ENCODE measurements around the gene ENSA.
"Not testable (repeated sequence)": the region's sequence is repeated elsewhere in the genome, so short reads cannot be mapped to it uniquely, and the experiment has no call there.

The ENSA gene

DNA sequence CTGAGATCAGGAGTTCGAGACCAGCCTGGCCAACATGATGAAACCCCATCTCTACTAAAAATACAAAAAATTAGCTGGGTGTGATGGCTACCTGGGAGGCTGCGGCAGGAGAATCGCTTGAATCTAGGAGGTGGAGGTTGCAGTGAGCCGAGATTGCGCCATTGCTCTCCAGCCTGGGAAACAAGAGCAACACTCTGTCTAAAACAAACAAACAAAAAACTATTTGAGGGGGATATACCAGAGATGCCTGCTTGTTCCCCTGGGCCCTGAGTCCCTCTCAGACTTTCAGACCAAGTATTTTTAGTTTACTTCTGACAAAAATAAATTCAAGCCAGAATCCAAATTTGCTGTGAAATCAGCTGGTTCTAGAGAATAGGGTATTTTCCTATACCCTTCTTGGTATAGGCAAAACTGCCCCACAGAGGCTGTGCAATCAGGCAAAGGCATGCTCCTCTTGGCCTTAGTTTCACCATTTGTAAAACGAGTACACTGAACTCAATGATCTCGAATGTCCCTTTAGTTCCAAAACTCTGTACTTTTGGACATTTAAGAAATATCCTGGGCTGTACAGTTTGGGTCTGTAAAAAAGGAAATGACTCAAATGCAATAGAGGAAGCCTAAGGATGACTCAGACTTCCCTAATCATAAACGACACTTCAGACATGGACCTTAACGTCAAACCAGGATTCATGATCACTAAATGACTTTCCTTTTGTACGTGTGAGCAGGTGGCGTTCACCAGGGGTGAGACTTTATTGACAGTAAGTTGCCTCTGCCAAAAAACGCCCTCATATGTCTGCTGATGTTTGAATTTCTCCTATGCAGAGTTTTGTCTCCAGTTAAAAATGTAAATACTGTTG lies 16.1 kb downstream of the ENSA start:
- CTCF ChIA-PET: interaction anchor here (1.0 to 6.9 kb wide), 3 partner anchors 24 to 51 kb away, joined by 3 to 56 read pairs (median 6); partner anchors contain the start of gene MCL1
- DNase-seq: peak; percentile 49
- H3K4me1 Mint-ChIP-seq: peaks cover 61% of the 10 kb centered on the region
- no peaks in the 10 kb centered on the region for H3K9me3 Mint-ChIP-seq
- no peak overlapping the region for H3K4me3 Mint-ChIP-seq
- peaks cover 35% of the 10 kb centered on the region for H3K36me3 Mint-ChIP-seq
- peak overlapping the region; percentile 88 for H3K27ac Mint-ChIP-seq
- no peaks in the 10 kb centered on the region for H3K27me3 Mint-ChIP-seq

GRCh38 chr1:150612014-150612345 lies 17.4 kb downstream of the ENSA start:
- CTCF ChIA-PET: interaction anchor here (0.9 to 6.9 kb wide), 2 partner anchors 32 to 50 kb away, joined by 3 to 56 read pairs; partner anchors contain the start of gene MCL1
- Mint-ChIP-seq H3K4me1 (peaks cover 59% of the 10 kb centered on the region), H3K9me3 (no peaks in the 10 kb centered on the region), H3K27me3 (no peaks in the 10 kb centered on the region), H3K4me3 (no peak overlapping the region), H3K36me3 (peaks cover 31% of the 10 kb centered on the region), H3K27ac (peak overlapping the region; percentile 88)
- DNase-seq: no peak

GRCh38 chr1:150610576-150610975 lies 18.8 kb downstream of the ENSA start:
- Mint-ChIP-seq H3K4me3 (no peak overlapping the region), H3K27me3 (no peaks in the 10 kb centered on the region), H3K4me1 (peaks cover 45% of the 10 kb centered on the region), H3K36me3 (peaks cover 19% of the 10 kb centered on the region), H3K9me3 (no peaks in the 10 kb centered on the region), H3K27ac (no peak overlapping the region)
- CTCF ChIA-PET: interaction anchor here (1.5 to 2.9 kb wide), 2 partner anchors 9 to 50 kb away, joined by 4 to 14 read pairs; no protein-coding TSS in a partner anchor
- no peak for DNase-seq

DNA sequence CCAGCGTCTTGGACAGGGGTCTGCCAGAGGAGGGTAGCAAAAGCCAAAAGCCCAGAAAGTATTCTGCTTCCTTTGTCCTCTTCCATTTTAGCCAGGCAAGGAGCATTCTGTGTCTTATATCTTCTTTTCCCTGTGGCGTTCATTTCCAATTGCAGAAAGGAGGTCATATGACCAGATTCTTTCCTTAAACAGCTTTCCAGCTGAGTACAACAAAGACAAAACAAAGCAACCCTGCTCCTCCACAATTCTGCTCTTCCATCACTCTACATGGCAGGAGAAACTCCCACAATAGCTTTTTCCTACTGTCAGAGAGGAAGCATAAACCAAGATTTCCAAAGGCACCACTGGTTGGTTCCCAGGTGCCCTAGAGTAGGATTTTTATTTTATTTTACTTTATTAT lies 19.7 kb downstream of the ENSA start:
- H3K27ac Mint-ChIP-seq: no peak overlapping the region
- no peak overlapping the region for H3K4me3 Mint-ChIP-seq
- H3K4me1 Mint-ChIP-seq: peaks cover 38% of the 10 kb centered on the region
- DNase-seq: no peak
- H3K27me3 Mint-ChIP-seq: no peaks in the 10 kb centered on the region
- peaks cover 16% of the 10 kb centered on the region for H3K36me3 Mint-ChIP-seq
- no peaks in the 10 kb centered on the region for H3K9me3 Mint-ChIP-seq
- CTCF ChIA-PET: interaction anchor here (0.6 to 2.9 kb wide), 3 partner anchors 10 to 377 kb away, joined by 3 to 14 read pairs (median 4); no protein-coding TSS in a partner anchor

- Mint-ChIP-seq H3K27ac (no peak overlapping the region), H3K4me1 (peaks cover 12% of the 10 kb centered on the region), H3K27me3 (no peaks in the 10 kb centered on the region), H3K36me3 (peaks cover 14% of the 10 kb centered on the region), H3K4me3 (no peak overlapping the region), H3K9me3 (no peaks in the 10 kb centered on the region)
- DNase-seq: no peak
- CTCF ChIA-PET: interaction anchor here (1.2 kb wide), 1 partner anchor 46 kb away, joined by 3 read pairs; no protein-coding TSS in a partner anchor
These were observed 22.8 kb downstream of the ENSA start for GRCh38 chr1:150606463-150607142.

- not testable (repeated sequence) for H3K27me3 Mint-ChIP-seq, DNase-seq, H3K9me3 Mint-ChIP-seq, H3K4me3 Mint-ChIP-seq, H3K4me1 Mint-ChIP-seq, H3K27ac Mint-ChIP-seq
- CTCF ChIA-PET: interaction anchor here (1.5 to 1.6 kb wide), 2 partner anchors 15 to 44 kb away, joined by 6 to 7 read pairs; no protein-coding TSS in a partner anchor
- H3K36me3 Mint-ChIP-seq: peaks cover 13% of the 10 kb centered on the region
These were observed 24.0 kb downstream of the ENSA start for GRCh38 chr1:150605451-150605731.

- H3K4me1 Mint-ChIP-seq: peaks cover 4% of the 10 kb centered on the region
- peaks cover 16% of the 10 kb centered on the region for H3K36me3 Mint-ChIP-seq
- H3K4me3 Mint-ChIP-seq: no peak overlapping the region
- H3K27me3 Mint-ChIP-seq: no peaks in the 10 kb centered on the region
- no peak for DNase-seq
- no peaks in the 10 kb centered on the region for H3K9me3 Mint-ChIP-seq
- no peak overlapping the region for H3K27ac Mint-ChIP-seq
- CTCF ChIA-PET: interaction anchor here (1.5 to 1.6 kb wide), 2 partner anchors 16 to 43 kb away, joined by 6 to 7 read pairs; no protein-coding TSS in a partner anchor
These were observed 25.2 kb downstream of the ENSA start for GRCh38 chr1:150604226-150604588.

- Mint-ChIP-seq H3K27ac (no peak overlapping the region), H3K9me3 (no peaks in the 10 kb centered on the region), H3K27me3 (no peaks in the 10 kb centered on the region), H3K4me1 (peaks cover 4% of the 10 kb centered on the region), H3K4me3 (no peak overlapping the region), H3K36me3 (peaks cover 14% of the 10 kb centered on the region)
- DNase-seq: no peak
- CTCF ChIA-PET: interaction anchor here (1.6 kb wide), 1 partner anchor 16 kb away, joined by 7 read pairs; no protein-coding TSS in a partner anchor
These were observed 25.7 kb downstream of the ENSA start for GRCh38 chr1:150603711-150604110.

DNA sequence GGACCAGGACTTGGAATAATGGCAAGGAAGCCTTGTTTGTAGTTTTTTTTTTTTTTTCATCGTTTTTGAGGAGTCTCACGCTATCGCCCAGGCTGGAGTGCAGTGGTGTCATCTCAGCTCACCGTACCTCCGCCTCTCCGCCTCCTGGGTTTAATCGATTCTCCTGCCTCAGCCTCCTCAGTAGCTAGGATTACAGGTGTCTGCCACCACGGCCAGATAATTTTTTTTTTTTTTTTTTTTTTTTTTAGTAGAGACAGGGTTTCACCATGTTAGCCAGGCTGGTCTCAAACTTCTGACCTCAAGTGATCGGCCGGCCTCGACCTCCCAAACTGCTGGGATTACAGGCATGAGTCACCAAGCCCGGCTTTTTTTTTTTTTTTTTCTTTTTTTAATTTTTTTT lies 27.0 kb downstream of the ENSA start:
- peaks cover 14% of the 10 kb centered on the region for H3K36me3 Mint-ChIP-seq
- not testable (repeated sequence) for H3K9me3 Mint-ChIP-seq, H3K4me1 Mint-ChIP-seq, DNase-seq, H3K4me3 Mint-ChIP-seq, H3K27ac Mint-ChIP-seq, H3K27me3 Mint-ChIP-seq
- CTCF ChIA-PET: interaction anchor here (1.0 kb wide), 1 partner anchor 42 kb away, joined by 3 read pairs; no protein-coding TSS in a partner anchor

DNA sequence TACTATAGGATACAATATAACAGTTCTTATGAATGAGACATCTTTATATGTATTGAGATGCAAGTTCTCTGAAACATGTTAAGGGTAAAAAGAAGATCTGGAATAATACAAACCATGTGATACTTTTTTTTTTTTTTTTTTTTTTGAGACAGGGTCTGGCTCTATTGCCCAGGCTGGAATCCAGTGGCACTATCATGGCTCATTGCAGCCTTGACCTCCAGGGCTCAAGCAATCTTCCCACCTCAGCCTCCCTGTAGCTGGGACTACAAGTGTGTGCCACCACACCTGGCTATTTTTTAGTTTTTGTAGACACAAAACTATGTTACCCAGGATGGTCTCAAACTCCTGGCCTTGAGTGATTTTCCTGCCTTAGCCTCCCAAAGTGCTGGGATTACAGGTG lies 27.9 kb downstream of the ENSA start:
- no peaks in the 10 kb centered on the region for H3K9me3 Mint-ChIP-seq
- no peaks in the 10 kb centered on the region for H3K27me3 Mint-ChIP-seq
- CTCF ChIA-PET: interaction anchor here (1.0 kb wide), 1 partner anchor 41 kb away, joined by 3 read pairs; no protein-coding TSS in a partner anchor
- no peak overlapping the region for H3K4me3 Mint-ChIP-seq
- DNase-seq: no peak
- peaks cover 4% of the 10 kb centered on the region for H3K4me1 Mint-ChIP-seq
- peaks cover 14% of the 10 kb centered on the region for H3K36me3 Mint-ChIP-seq
- no peak overlapping the region for H3K27ac Mint-ChIP-seq

GRCh38 chr1:150598346-150598745 lies 31.1 kb downstream of the ENSA start:
- not testable (repeated sequence) for H3K27me3 Mint-ChIP-seq, H3K27ac Mint-ChIP-seq, DNase-seq, H3K9me3 Mint-ChIP-seq, H3K4me3 Mint-ChIP-seq, H3K4me1 Mint-ChIP-seq
- H3K36me3 Mint-ChIP-seq: peaks cover 13% of the 10 kb centered on the region
- CTCF ChIA-PET: interaction anchor here (1.0 to 1.5 kb wide), 2 partner anchors 13 to 16 kb away, joined by 3 to 4 read pairs; no protein-coding TSS in a partner anchor

- H3K36me3 Mint-ChIP-seq: peaks cover 14% of the 10 kb centered on the region
- no peak overlapping the region for H3K27ac Mint-ChIP-seq
- no peak for DNase-seq
- peaks cover 3% of the 10 kb centered on the region for H3K4me1 Mint-ChIP-seq
- H3K4me3 Mint-ChIP-seq: no peak overlapping the region
- H3K27me3 Mint-ChIP-seq: no peaks in the 10 kb centered on the region
- CTCF ChIA-PET: interaction anchor here (1.5 kb wide), 1 partner anchor 12 kb away, joined by 4 read pairs; no protein-coding TSS in a partner anchor
- no peaks in the 10 kb centered on the region for H3K9me3 Mint-ChIP-seq
These were observed 32.4 kb downstream of the ENSA start for GRCh38 chr1:150596976-150597375.

DNA sequence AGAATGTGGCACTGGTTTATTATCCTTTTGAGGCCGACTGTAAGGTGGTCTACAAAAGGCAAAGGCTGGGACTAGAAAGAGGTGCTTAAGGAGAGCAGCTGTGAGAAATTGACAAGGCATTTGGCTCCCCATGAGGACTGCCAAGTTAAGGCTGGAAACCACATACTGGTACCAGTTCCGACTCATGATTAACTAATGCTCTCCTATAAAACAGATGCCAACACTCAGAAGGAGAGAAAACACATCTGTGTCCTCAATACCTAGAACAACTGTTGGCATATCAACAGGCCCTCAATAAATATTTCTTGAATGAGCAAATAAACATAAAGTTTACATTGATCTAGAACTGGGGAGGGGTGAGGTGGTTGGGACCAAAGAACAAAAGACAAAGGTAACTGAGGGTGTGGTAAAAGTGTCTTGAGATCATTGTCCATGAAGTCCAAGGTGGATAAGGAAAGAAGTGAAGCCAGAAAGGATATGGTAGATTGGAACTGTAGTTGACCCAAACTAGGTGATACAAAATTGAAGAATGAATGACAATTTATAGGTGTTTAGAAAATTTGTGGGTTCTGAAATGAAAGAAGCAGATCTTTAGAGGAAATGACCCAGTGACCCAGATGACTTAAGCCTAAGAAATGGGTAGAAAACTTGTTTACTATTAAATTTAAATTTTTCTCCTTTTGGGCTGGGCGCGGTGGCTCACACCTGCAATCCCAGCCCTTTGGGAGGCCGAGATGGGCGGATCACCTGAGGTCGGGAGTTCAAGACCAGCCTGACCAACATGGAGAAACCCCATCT lies 33.1 kb downstream of the ENSA start:
- H3K9me3 Mint-ChIP-seq: no peaks in the 10 kb centered on the region
- no peak overlapping the region for H3K4me3 Mint-ChIP-seq
- H3K27ac Mint-ChIP-seq: no peak overlapping the region
- no peak for DNase-seq
- peaks cover 3% of the 10 kb centered on the region for H3K4me1 Mint-ChIP-seq
- peaks cover 14% of the 10 kb centered on the region for H3K36me3 Mint-ChIP-seq
- CTCF ChIA-PET: no interaction called here
- no peaks in the 10 kb centered on the region for H3K27me3 Mint-ChIP-seq

GRCh38 chr1:150582371-150582770 lies 47.0 kb downstream of the ENSA start:
- DNase-seq: no peak
- Mint-ChIP-seq H3K36me3 (peaks cover 23% of the 10 kb centered on the region), H3K9me3 (no peaks in the 10 kb centered on the region), H3K4me1 (peaks cover 19% of the 10 kb centered on the region), H3K27ac (no peak overlapping the region), H3K4me3 (no peak overlapping the region), H3K27me3 (no peaks in the 10 kb centered on the region)
- CTCF ChIA-PET: interaction anchor here (1.1 to 1.5 kb wide), 2 partner anchors 16 to 22 kb away, joined by 3 to 8 read pairs; no protein-coding TSS in a partner anchor
